Left lobe of liver (tissue), 2 donors: ENCODE measurements around the gene ANO10. TPM values are rescaled to one million over a fixed set of nuclear protein-coding genes. Genes with fewer than 3 reads are reported as not detected.
"Not testable (repeated sequence)": the region's sequence is repeated elsewhere in the genome, so short reads cannot be mapped to it uniquely, and the experiment has no call there.

Source experiments
- ATAC-seq: fragments of 200-7000 bp; cut with Tn5 transposase; one replicate; pipeline ENCODE4 v1.9.1; 2020; ENCODE audit warnings: mild to moderate bottlenecking, moderate library complexity
- DNase-seq: peaks from one replicate; pipeline ENCODE4 v3.0.0-alpha.2; 2020; ENCODE audit warnings: low spot score
- total RNA-seq: library from RNA; stranded (reverse); gene quantifications from one replicate; pipeline ENCODE4 v1.2.1, GENCODE V29; 2021
- donor health status: DM: no; HTN: no; CAD: no; lungs with moderate emphysema.
- donor health status: DM: no; HTN: yes; CAD: no.

ANO10 gene
- total RNA-seq, 1 donor from 2014 or later: 11.4 TPM

DNA sequence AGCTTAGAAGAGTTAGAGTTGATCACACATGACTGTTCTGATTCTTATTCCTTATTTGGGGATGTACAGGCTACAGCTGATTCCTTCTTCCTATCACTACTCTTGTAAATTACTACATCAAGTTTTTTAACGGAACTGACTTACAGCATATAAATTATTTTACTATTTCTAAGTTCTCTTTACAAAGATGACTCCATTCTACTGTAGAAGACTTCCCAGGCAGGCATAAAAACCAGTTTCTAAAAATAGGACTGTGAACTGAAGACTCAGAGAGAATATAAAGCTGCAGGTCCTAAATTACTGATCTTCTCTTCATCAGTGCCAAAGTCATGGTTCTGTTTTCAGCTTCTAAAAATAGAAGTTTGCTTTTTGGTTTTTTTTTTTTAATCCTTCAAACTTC is 38.9 kb downstream of the ANO10 start:
- no peak for ATAC-seq
- DNase-seq: no peak

DNA sequence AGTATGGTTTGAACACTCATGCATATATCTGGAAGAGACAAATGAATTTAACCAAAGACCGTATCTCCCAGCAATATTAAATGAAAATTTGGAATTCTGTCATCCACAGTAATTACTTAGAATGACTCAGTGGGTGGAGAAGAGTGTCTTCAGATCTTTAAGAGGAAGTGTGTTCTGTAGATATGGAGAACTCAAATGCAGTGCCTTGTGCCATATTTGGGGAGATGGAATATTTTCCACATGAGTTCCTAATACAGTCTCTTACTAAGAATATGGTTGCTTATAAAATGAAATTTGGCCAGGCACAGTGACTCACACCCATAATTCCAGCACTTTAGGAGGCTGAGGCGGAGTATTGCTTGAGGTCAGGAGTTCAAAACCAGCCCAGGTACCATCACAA is 40.5 kb downstream of the ANO10 start:
- no peak for ATAC-seq
- DNase-seq: no peak

DNA sequence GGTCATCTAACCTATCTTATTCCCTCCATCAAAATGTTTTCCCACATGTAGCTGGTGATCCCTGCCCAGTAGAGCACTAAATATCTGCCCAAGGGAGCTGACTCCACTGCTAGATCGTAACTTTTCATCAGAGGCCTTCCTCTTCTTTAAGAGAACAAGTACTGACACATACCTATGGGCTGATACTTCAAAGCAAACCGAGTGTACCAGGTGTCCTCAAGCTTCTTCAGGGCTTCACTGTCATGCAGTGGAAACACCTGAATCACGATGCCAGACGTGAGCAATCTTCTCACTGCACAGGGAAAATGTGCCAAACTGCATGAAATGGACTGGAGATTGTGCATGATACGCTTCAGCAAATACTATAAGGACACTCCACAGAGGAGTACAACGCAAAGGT is 41.6 kb downstream of the ANO10 start:
- ATAC-seq: no peak

DNA sequence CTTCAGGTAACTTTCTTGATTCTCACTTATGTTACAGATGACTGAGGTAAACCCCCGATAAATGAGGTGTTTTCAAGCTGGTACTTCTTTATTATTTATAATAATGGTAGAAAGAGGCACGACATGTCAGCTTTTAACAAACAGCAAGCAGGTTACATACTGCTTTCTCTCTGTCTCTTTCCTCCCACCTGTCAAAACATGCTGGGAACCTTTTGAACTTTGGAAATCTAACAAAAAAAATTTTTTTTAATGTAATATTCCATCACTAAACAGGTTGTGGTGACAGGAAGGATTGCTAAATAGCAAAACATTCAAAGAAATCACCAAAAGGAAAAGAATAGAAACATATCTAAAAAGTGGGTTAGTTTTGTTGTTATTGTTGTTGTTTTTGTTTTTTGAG is 48.2 kb downstream of the ANO10 start:
- ATAC-seq: no peak
- DNase-seq: no peak

More for the DNA sequence above, 41.6 kb downstream of the ANO10 start:
- DNase-seq: no peak

DNA sequence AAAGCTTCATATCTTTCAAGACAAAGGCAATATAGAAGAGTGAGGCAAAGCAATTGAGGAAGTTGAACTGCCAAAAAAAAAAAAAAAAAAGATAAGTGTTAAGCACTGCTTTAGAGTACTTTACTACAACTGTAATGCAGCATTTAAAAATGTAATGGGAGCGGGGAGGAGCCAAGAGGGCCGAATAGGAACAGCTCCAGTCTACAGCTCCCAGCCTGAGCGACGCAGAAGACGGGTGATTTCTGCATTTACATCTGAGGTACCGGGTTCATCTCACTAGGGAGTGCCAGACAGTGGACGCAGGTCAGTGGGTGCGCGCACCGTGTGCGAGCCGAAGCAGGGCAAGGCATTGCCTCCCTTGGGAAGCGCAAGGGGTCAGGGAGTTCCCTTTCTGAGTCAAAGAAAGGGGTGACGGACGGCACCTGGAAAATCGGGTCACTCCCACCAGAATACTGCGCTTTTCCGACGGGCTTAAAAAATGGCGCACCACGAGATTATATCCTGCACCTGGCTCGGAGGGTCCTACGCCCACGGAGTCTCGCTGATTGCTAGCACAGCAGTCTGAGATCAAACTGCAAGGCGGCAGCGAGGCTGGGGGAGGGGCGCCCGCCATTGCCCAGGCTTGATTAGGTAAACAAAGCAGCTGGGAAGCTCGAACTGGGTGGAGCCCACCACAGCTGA is 56.0 kb downstream of the ANO10 start:
- ATAC-seq, DNase-seq: not testable (repeated sequence)

DNA sequence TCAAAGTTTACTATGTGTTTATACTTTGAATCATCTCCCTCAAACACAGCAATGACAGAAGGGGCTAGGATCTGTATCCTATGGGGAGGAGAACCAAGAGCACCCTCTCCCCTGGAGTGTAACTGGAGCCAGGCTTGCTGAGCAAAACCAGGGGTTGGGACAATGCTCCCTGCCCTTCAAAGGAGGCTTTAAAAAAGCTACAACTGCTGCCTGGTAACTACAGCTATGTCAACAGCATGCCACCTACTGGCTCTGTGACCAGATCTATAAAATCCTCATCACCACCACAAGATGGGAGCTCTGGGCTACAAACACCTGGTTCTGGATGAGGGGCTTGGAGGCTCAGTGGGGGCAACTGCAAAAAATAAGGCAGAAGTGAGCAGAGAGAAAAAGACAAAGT is 61.9 kb downstream of the ANO10 start:
- no peak for DNase-seq
- no peak for ATAC-seq

DNA sequence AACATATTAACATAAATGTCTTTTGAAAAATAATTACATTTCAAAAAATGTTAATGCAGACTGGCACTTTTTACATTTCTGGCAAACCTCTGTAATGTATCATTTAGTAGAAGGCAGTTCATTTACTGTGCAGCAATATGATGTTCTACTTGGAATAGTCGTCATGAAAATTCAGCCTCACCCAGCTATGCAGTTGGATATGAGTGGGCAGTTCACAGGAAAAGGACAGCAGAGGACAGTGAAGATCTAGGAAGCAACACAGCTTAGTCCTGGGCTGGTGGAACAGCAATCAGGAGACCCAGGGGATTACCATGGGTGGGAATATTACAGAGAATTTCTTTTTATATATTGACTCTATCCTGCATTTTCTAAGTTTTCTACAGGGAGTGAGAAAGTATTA is 63.6 kb downstream of the ANO10 start:
- ATAC-seq (no peak), DNase-seq (no peak)

DNA sequence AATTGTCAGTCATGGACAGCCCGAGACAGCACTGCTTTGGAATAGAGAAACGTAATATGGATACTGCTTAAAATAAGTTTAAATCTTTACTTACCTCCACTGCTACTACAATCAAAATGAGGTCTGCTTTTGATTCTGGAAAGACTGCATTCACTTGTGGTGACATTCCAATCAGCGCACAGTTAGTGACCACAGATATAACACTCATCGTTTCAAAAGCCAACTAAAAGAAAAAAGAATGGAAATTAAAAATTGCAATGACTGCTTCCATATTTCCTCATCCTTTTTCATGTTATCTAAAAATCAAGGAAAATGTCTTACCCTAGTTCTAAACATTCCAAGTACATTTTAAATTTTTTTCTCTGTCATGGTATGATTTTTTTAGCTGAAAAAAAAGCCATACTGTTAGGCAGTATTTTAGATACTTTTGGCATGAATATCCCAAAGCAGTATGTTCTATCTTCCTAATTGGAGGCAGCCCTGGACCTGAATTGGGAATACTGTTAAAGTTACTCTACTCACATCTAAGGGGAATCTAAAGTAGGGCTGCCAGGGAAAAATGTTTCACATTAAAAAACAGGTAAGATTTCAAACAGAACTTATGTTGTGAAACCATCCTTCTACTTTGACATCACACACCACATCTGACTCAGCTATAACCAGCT is 72.1 kb downstream of the ANO10 start:
- no peak for DNase-seq

DNA sequence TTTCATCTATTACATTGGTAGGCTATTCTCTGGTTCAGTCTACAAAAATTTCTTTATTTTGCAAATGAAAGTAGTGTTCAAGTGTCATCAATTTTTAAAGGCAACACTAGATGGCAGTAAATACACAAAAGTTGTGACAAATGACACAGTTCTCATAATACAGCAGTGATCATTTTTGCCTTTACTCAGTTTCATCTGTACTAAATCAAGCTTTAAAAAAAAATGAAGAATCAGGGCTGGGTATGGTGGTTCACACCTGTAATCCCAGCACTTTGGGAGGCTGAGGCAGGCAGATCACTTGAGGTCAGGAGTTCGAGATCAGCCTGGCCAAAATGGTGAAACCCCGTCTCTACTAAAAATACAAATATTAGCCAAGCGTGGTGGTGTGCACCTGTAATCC is 77.5 kb downstream of the ANO10 start:
- not testable (repeated sequence) for DNase-seq
- ATAC-seq: peak; percentile 83

More for the DNA sequence above, 72.1 kb downstream of the ANO10 start:
- no peak for ATAC-seq

DNA sequence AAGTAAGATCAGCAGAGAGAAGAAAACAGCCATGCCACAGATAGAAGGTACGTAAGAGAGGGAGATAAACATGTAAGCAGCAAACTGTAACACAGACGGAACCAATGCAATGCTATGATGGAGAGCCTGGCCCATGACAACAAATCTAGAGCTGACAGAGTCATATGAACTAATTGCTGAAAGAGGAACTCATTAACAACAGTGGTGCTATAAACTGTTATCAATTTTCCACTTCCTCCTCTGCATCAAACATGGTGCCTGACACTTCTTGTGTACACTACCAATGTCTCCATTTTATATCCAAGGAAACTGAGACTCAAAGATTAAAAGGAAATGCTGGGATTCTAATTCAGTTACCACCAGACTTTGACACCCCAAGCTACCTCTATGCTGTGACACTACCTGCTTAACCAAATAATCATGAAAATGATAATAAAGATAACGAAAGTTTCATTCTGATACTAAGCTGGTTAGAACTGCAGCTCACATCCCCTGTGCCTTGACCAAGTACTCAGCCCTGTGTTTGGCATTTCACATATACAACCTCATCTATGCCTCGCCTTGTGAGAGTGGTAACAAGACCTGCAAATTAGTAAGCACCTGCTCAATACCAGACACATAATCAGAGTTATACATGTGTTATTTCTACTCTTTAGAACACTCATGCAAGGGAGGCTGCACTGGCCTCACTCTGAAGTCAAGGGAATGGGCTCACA is 79.3 kb downstream of the ANO10 start:
- DNase-seq: no peak
- no peak for ATAC-seq

DNA sequence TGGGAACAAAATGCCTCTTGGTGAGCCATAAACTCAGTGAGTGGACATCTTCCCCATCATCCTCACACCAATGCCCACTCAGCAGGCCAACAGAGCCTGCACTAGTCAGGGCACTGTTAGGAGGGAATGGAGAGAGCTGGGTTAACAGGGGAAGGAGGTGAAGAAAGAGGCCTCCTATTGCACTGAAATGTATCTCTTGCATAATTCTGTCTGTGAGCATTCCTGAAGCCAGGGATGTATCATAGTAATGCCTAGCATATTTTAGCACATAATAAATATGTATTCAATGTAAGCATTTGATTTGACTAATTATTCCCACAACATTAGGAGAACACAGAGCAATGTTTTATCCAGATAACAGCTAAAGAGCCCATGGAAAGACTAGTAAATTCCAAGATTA is 81.2 kb downstream of the ANO10 start:
- ATAC-seq (no peak), DNase-seq (no peak)

DNA sequence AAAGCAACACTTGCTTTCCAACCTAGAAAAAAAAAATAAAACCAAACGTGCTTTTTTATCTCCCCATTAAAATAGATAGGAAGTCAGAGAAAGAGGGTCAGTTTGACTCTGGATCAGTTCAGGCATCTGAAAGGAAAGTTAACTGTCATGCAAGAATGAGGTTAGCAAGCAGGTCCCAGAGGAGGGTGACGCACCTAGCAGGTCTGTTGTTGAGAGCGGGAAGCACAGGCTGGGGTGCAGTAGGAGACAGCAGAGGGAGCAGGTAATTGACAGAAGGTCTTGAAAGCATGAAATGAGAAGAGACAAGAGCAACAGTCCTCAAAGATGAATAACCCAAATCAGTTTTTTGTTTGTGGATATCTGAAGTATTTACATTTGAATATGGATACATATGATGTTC is 82.5 kb downstream of the ANO10 start:
- no peak for DNase-seq
- ATAC-seq: no peak

DNA sequence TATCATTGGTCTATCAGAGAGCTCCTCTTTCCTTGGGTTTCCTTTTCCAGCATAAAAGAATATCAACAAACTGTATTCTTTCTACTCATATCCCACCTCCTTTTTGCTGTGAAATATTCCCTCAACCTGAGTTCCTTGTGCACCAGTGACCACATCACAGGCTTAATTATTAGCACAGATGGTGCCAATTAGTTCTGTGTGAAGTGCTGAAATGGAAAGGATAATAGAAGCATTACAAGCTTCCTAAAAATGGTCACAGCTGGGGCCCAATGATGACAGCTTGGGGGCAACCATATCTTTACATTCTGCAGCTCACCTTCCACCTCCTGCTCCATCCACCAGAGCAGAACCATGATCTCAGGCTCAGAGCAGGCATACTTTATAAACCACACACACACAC is 84.6 kb downstream of the ANO10 start:
- DNase-seq: no peak
- no peak for ATAC-seq

DNA sequence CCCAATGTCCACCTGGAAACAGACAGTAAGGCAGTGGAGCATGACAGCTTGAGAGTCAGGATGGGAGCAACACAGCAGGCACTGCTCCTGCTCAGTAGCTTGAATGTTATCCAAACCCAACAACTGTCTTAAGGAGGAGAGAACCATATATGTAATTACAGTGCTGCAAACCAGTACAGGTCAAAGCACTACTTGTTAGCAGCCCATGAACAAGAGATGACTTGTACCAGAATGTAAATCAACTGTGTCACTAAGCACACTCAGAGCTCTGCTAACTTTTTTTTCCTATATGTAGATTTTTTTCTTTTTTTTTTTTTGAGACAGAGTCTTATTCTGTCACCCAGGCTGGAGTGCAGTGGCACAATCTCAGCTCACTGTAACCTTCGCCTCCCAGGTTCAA is 87.1 kb downstream of the ANO10 start:
- no peak for ATAC-seq
- DNase-seq: no peak

DNA sequence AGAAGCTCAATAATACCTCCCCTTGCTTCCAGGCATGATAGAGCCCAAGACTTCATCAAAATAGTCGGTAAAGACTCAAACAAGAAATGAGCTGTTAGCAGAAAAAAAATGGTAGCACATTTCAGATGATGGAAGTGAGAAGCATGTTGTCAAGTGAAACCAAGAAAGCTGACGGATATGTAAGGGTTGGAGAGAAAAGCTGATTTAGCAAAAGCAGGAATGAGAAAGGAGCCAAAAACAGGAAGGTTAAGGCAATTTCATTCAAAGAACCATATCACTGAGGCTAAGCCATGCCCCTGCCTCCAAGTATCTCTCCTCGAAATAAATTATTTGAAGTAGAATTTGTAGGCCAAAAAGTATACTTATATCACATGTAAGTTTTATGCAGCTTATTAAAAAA is 88.8 kb downstream of the ANO10 start:
- no peak for DNase-seq
- ATAC-seq: no peak

DNA sequence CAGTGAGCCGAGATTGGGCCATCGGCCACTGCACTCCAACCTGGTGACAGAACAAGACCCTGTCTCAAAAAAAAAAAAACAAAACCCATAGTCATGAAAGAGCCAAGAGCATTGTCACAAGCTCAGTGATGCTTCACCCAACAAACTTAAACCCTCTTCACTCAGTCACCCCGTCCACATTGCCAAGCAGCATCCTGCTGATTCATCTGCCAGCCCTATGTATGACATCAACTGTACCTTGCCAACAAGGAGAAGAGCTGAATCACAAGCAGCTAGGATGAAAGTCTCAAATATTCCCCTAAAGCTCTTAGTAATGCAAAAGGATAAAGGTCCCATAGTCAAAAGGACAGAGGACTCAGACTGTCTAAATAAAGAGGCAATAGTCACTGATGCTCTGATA is 90.0 kb downstream of the ANO10 start:
- ATAC-seq: no peak
- no peak for DNase-seq

DNA sequence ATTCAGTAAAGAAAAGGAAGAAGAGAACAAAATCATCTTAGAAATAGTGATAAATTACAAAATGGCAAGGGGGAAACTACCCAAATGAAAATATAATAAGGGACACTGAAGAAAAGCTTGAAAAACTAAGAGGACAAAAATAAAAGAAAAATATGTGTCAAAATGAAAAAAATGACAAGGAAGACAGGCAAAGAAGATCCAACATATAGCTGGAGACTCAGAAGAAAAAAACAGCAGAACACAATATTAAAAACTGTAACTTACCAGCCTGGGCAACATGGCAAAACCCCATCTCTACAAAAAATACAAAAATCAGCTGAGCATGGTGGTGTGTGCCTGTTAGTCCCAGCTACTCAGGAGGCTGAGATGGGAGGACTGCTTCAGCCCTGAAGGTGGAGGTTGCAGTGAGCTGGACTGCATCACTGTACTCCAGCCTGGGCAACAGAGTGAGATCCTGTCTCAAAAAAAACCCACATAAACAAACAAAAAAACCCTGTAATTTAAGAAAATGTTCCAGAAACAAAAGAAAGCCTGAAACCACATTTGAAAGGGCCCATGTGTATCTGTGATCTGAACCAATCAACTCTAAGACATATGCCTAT is 93.2 kb downstream of the ANO10 start:
- no peak for DNase-seq
- no peak for ATAC-seq

DNA sequence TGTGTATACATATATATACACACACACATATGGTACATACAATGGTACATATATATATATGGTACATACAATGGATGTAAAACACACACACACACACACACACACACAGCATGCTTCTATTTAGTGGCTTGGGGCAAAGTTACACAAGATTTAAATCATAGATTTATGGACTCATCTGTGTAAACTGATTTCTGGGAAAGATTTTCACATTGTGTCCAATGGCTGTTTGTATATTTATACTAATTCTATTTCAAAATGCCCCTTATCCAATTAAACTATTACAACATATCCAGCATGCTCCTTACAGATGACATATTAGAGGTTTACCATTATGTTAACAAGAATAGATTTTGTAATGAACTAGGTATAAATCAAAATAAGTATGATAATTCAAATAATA is 94.9 kb downstream of the ANO10 start:
- DNase-seq (no peak), ATAC-seq (no peak)

DNA sequence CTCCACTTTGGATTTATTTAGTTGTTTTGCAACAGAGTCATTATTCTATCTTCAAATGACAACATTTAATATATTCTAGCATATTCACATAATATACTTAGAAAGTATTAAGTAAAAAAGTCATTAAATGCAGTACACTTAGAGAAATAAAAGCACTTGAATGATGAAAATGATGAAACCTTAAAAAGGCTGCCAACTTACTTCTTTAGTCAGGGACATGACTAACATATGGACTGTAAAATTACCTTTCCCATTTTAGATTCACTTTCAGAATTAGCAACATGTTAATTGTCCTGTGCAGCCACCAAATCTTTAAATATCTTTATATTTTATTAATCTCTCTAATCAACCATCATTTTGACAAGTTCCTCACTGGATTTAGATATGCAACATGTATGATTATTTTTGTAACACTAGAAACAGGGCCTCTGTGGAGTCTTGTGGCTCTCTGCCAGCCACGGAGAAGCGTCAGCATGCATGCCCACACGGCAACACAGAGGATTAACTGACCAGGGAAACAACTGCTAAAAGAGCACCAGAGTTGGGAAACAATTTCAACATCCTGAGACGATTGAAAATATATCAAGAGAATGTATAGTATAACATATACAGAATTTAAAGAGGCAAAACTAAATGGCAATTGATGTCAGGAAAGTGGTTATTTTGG is 95.7 kb downstream of the ANO10 start:
- DNase-seq: no peak
- no peak for ATAC-seq

DNA sequence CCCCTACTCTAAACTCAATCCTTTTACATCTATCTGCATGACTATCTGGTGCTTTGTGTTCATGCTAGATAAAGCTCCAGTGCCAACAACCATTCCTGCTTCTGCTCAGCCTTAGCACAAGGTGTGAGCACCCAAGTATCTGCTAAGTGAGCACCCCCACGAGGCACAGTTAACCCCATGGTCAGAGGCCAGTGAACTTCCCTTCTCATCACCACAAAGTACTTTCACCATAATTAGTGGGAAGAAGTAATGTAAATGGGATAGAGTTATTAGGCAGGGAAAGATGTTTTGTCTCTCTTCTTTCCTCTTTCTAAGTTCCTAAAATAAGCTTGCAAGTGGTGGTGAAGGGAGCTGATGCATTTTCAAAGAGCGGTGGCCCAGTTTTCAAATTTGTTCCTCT is 96.4 kb downstream of the ANO10 start:
- ATAC-seq (no peak), DNase-seq (no peak)

DNA sequence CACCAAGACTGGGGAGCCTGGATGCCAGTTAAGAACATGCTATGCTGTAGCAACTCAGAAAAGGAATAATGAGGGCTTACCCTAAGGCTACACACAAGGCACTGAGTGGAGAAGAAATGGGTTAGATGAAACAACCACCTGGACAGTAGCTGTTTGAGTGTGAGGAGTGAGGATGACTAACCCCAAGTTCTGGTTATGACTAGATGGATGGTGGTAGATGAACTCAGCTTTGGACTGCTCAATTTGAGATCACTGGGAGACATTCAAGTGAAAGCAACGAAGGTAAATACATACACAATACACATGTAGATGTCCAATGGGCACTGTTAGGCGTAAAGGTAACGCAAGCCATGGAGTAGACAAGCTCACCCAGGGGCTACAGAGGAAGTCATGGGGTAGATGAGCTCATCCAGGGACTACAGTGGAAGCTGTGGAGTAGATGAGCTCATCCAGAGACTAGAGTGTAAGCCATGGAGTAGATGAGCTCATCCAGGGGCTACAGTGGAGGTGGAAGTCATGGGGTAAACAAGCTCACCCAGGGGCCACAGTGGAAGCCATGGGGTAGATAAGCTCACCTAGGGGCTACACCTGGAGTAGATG is 98.3 kb downstream of the ANO10 start:
- ATAC-seq (no peak), DNase-seq (no peak)
